Measurements from ENCODE around the gene CDH4. TPM values are rescaled to one million over a fixed set of nuclear protein-coding genes. Genes with fewer than 3 reads are reported as not detected.

CDH4 gene
- total and polyA plus RNA-seq, 2 donors (not counting 3 experiments of a cell fraction or from before 2014, with no cell fraction given): 0.17 to 0.51 TPM

DNA sequence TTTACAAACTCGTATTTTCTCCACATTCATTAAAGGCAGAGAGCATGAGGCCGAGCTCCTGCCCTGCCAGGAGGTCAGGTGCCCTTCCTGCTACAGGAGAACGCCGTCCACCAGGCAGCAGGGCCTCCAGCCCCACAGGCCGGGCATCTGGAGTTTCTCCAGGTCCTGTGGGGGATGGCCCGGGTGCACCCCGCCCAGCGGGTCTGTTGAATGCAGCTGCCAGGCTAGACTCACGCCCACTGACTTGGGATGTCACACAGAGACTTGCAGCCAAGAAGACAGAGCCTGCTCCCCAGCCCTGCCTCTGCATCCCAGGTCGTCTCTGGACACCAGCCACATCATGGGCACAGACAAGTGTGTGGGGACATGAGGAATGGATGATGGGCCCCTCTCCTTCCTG, 376.4 kb downstream of the CDH4 start:
- H3K27ac ChIP-seq (ENCODE audit: insufficient read depth, low read depth, low read length): no peak overlapping the region
- ChIA-PET POLR2A (no interaction called here), CTCF (interaction anchor here (1.0 kb wide), 1 partner anchor 11 kb away, joined by 3 read pairs; no protein-coding TSS in a partner anchor)
- no peak overlapping the region for H3K4me2 ChIP-seq (ENCODE audit: insufficient read depth, low read length)
- H3K36me3 ChIP-seq (ENCODE audit: control insufficient read depth in 2 of 2, extremely low read depth in 1 of 2, insufficient read depth in 2 of 2, low read length in 2 of 2): no peaks in the 10 kb centered on the region
- no peaks in the 10 kb centered on the region for H3K9me1 ChIP-seq (replicated peaks; ENCODE audit: control insufficient read depth, extremely low read depth, insufficient read depth, low read length)
- H3K79me2 ChIP-seq (ENCODE audit: control insufficient read depth, insufficient read depth, low read length): no peaks in the 10 kb centered on the region
- H3K27me3 ChIP-seq (ENCODE audit: control insufficient read depth in 2 of 2, insufficient read depth in 2 of 2, low read length in 2 of 2): no peaks in the 10 kb centered on the region
- H4K20me1 ChIP-seq (replicated peaks; ENCODE audit: control insufficient read depth, extremely low read depth, insufficient read depth, low read length): no peaks in the 10 kb centered on the region
- no TSS peak for BruUV-seq (replicated peaks)
- TF ChIP-seq, protein P1, sequence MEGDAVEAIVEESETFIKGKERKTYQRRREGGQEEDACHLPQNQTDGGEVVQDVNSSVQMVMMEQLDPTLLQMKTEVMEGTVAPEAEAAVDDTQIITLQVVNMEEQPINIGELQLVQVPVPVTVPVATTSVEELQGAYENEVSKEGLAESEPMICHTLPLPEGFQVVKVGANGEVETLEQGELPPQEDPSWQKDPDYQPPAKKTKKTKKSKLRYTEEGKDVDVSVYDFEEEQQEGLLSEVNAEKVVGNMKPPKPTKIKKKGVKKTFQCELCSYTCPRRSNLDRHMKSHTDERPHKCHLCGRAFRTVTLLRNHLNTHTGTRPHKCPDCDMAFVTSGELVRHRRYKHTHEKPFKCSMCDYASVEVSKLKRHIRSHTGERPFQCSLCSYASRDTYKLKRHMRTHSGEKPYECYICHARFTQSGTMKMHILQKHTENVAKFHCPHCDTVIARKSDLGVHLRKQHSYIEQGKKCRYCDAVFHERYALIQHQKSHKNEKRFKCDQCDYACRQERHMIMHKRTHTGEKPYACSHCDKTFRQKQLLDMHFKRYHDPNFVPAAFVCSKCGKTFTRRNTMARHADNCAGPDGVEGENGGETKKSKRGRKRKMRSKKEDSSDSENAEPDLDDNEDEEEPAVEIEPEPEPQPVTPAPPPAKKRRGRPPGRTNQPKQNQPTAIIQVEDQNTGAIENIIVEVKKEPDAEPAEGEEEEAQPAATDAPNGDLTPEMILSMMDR (IDR thresholded peaks at IDR 0.05; ENCODE audit: extremely low read depth in 1 of 2, insufficient read depth in 1 of 2, low read depth in 1 of 2, low read length in 2 of 2): no peak
- no peak for TF ChIP-seq JUN (IDR thresholded peaks at IDR 0.05; ENCODE audit: borderline replicate concordance, insufficient read depth, insufficient read length, low read depth)
- no peak for TF ChIP-seq MYC (IDR thresholded peaks at IDR 0.05; ENCODE audit: low read depth, low read length)
- TF ChIP-seq POLR2AphosphoS5 (IDR thresholded peaks at IDR 0.05; ENCODE audit: insufficient read depth, low read depth, low read length): no peak
- no peak for TF ChIP-seq FOS (IDR thresholded peaks at IDR 0.05; ENCODE audit: borderline replicate concordance, insufficient read depth, low read length)
- TF ChIP-seq POLR2A (IDR thresholded peaks at IDR 0.05; ENCODE audit: low read depth, low read length): no peak
- TF ChIP-seq, protein P2, sequence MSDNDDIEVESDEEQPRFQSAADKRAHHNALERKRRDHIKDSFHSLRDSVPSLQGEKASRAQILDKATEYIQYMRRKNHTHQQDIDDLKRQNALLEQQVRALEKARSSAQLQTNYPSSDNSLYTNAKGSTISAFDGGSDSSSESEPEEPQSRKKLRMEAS (IDR thresholded peaks at IDR 0.05; ENCODE audit: insufficient read depth, insufficient read length): no peak
- no peak for TF ChIP-seq GATA2 (IDR thresholded peaks at IDR 0.05; ENCODE audit: insufficient read depth, insufficient read length, low read depth, low read length)
- TF ChIP-seq EZH2 (IDR thresholded peaks at IDR 0.05; ENCODE audit: borderline replicate concordance, low read depth, low read length, severe bottlenecking): no peak
- FAIRE-seq: no peak
- H3K4me3 ChIP-seq (replicated peaks in 1 of 3; ENCODE audit: insufficient read depth in 1 of 3, low read depth in 1 of 3, low read length in 3 of 3): no peak overlapping the region
- no peak for DNase-seq (ENCODE audit: low read depth, low spot score)
- intact Hi-C loops (cut with micrococcal nuclease): no loop called here
- H3K4me1 ChIP-seq (ENCODE audit: control insufficient read depth, extremely low read depth, insufficient read depth, low read length): no peaks in the 10 kb centered on the region
- dilution Hi-C loops (cut with MboI; ENCODE audit: extremely low pct_ligation_motif_present, low sequenced_read_pairs): no loop called here
- peaks cover 10% of the 10 kb centered on the region for H3K9me3 ChIP-seq (replicated peaks; ENCODE audit: control insufficient read depth, insufficient read depth, low read length)
- H3K9ac ChIP-seq (replicated peaks; ENCODE audit: extremely low read depth, insufficient read depth, low read length): no peak overlapping the region
- H2AFZ ChIP-seq (ENCODE audit: low read depth, low read length): no peak overlapping the region

Measured in endothelial cell of umbilical vein (primary cell).